HG03064 (cell line): ENCODE results near the gene NCOA4.
"Not testable (repeated sequence)": the region's sequence is repeated elsewhere in the genome, so short reads cannot be mapped to it uniquely, and the experiment has no call there.

ENCODE experiments used
- ATAC-seq: cut with Tn5 transposase; IDR thresholded peaks from one replicate; pipeline ENCODE4 v1.9.1; 2021; ENCODE audit warnings: low read depth; ENCODE audit not compliant: unreplicated experiment

NCOA4 gene

GRCh38 chr10:46030091-46030937, at the start of gene NCOA4:
Gene NCOA4 (minus strand): TSS chr10:46030623. CDS start chr10:46016680, 13,943 bp downstream.
- ATAC-seq, result peak; percentile 96

GRCh38 chr10:46079831-46080585, 49.6 kb upstream of the NCOA4 start:
- no peak for ATAC-seq

- no peak for ATAC-seq
Observed at GRCh38 chr10:46077731-46078413, 47.4 kb upstream of the NCOA4 start.

GRCh38 chr10:46077141-46077554, 46.7 kb upstream of the NCOA4 start:
- no peak for ATAC-seq

GRCh38 chr10:46075869-46076268, 45.4 kb upstream of the NCOA4 start:
- no peak for ATAC-seq

GRCh38 chr10:46074196-46074946, 43.9 kb upstream of the NCOA4 start:
- no peak for ATAC-seq

- no peak for ATAC-seq
Observed at GRCh38 chr10:46073564-46073963, 43.1 kb upstream of the NCOA4 start.

GRCh38 chr10:46070749-46071148, 40.3 kb upstream of the NCOA4 start:
- no peak for ATAC-seq

GRCh38 chr10:46069771-46070463, 39.5 kb upstream of the NCOA4 start:
- ATAC-seq, result no peak

- no peak for ATAC-seq
Observed at GRCh38 chr10:46068905-46069304, 38.5 kb upstream of the NCOA4 start.

- no peak for ATAC-seq
Observed at GRCh38 chr10:46068117-46068516, 37.7 kb upstream of the NCOA4 start.

GRCh38 chr10:46064269-46064817, 33.9 kb upstream of the NCOA4 start:
- ATAC-seq, result no peak

GRCh38 chr10:46062723-46063428, 32.5 kb upstream of the NCOA4 start:
- no peak for ATAC-seq

GRCh38 chr10:46060706-46061105, 30.3 kb upstream of the NCOA4 start:
- ATAC-seq, result no peak

- ATAC-seq, result not testable (repeated sequence)
Observed at GRCh38 chr10:46057927-46058326, 27.5 kb upstream of the NCOA4 start.

GRCh38 chr10:46057038-46057437, 26.6 kb upstream of the NCOA4 start:
- no peak for ATAC-seq

GRCh38 chr10:46055771-46056170, 25.3 kb upstream of the NCOA4 start:
- no peak for ATAC-seq

GRCh38 chr10:46053534-46054434, 23.4 kb upstream of the NCOA4 start:
- ATAC-seq, result no peak
